IMR-90 (cell line): ENCODE results near the gene WASHC2C. TPM values are rescaled to one million over a fixed set of nuclear protein-coding genes. Genes with fewer than 3 reads are reported as not detected.
"Not testable (repeated sequence)": the region's sequence is repeated elsewhere in the genome, so short reads cannot be mapped to it uniquely, and the experiment has no call there.

Experiments
- ATAC-seq: fragments of 200-7000 bp; cut with Tn5 transposase; 2 replicates; pipeline ENCODE4 v1.9.1; 2020; ENCODE audit warnings: low read depth, mild to moderate bottlenecking, moderate library complexity
- BruUV-seq: library from RNA; stranded (reverse); fragments of 400-500 nt; replicated peaks from 2 replicates; lab custom pipeline; 2021; lab: Mats Ljungman, UMichigan
- CTCF ChIA-PET: fragments of 300-600 bp; formaldehyde crosslinking; extraction: SDS; loops from one replicate; lab custom pipeline; 2021; ENCODE audit warnings: antibody characterized with exemption; lab: Yijun Ruan, JAX
- POLR2A ChIA-PET: fragments of 300-600 bp; sonication (Branson Sonifier 250); formaldehyde crosslinking; loops from one replicate; lab custom pipeline; 2022; ENCODE audit warnings: antibody characterized with exemption; ENCODE audit not compliant: unreplicated experiment; lab: Charles Lee
- DNase-seq: peaks from one replicate; pipeline ENCODE4 v3.0.0; 2013
- H2AFZ ChIP-seq: replicated peaks from 2 replicates; pipeline ENCODE3; 2013; ENCODE audit warnings: low read length, mild to moderate bottlenecking; ENCODE audit not compliant: poor library complexity
- H2AK5ac ChIP-seq: 2 replicates; pipeline ENCODE4 v1.6.1; 2013; ENCODE audit warnings: low read depth, low read length, inconsistent platforms
- H2AK9ac ChIP-seq: replicated peaks from 2 replicates; pipeline ENCODE3; 2013; ENCODE audit warnings: mild to moderate bottlenecking, low read depth, low read length, moderate library complexity; ENCODE audit not compliant: poor library complexity
- H2BK120ac ChIP-seq: 2 replicates; pipeline ENCODE4 v1.6.1; 2013; ENCODE audit warnings: low read depth, low read length, inconsistent platforms
- H2BK15ac ChIP-seq: 3 replicates; pipeline ENCODE4 v1.6.1; 2013; ENCODE audit warnings: low read depth, low read length, inconsistent platforms
- H2BK20ac ChIP-seq: 2 replicates; pipeline ENCODE4 v1.6.1; 2013; ENCODE audit warnings: low read depth, mild to moderate bottlenecking, inconsistent platforms, low read length, moderate library complexity
- H2BK5ac ChIP-seq: 2 replicates; pipeline ENCODE4 v1.6.1; 2013; ENCODE audit warnings: mild to moderate bottlenecking, low read depth, low read length, inconsistent platforms; ENCODE audit not compliant: poor library complexity, severe bottlenecking
- H3K14ac ChIP-seq: replicated peaks from 2 replicates; pipeline ENCODE4 v1.6.1; 2013; ENCODE audit warnings: low read depth, low read length, inconsistent platforms
- H3K18ac ChIP-seq: 2 replicates; pipeline ENCODE4 v1.6.1; 2013; ENCODE audit warnings: low read depth, low read length, control low read depth
- H3K23ac ChIP-seq: 2 replicates; pipeline ENCODE4 v1.6.1; 2013; ENCODE audit warnings: low read depth, low read length, inconsistent platforms
- H3K27ac ChIP-seq: 2 replicates; pipeline ENCODE4 v1.5.1; 2013; ENCODE audit warnings: mild to moderate bottlenecking, control low read depth, low read length; ENCODE audit not compliant: insufficient read depth
- H3K27me3 ChIP-seq: 2 replicates; pipeline ENCODE4 v1.6.1; 2013; ENCODE audit warnings: low read length; ENCODE audit not compliant: control insufficient read depth, insufficient read depth
- H3K36me3 ChIP-seq: 2 replicates; pipeline ENCODE4 v1.6.1; 2013; ENCODE audit warnings: low read length, mixed read lengths; ENCODE audit not compliant: control insufficient read depth, insufficient read depth
- H3K4ac ChIP-seq: 2 replicates; pipeline ENCODE4 v1.6.1; 2013; ENCODE audit warnings: low read depth, low read length, inconsistent platforms
- H3K4me1 ChIP-seq: 2 replicates; pipeline ENCODE4 v1.6.1; 2013; ENCODE audit warnings: low read length, mixed read lengths; ENCODE audit not compliant: control insufficient read depth, insufficient read depth
- H3K4me2 ChIP-seq: 2 replicates; pipeline ENCODE4 v1.6.1; 2013; ENCODE audit warnings: low read depth, mild to moderate bottlenecking, control low read depth, low read length, moderate library complexity
- H3K4me3 ChIP-seq: 2 replicates; pipeline ENCODE4 v1.5.1; 2013; ENCODE audit warnings: low read depth, mild to moderate bottlenecking, control low read depth, low read length, moderate library complexity; ENCODE audit not compliant: insufficient read depth
- H3K56ac ChIP-seq: 2 replicates; pipeline ENCODE4 v1.6.1; 2013; ENCODE audit warnings: low read length, inconsistent platforms; ENCODE audit not compliant: insufficient read depth; ENCODE audit errors: extremely low read depth
- H3K79me1 ChIP-seq, 2 experiments: 2 replicates each; pipeline ENCODE4 v1.6.1; 2013; ENCODE audit warnings: low read length in 2 of 2, inconsistent platforms in 1 of 2, low read depth in 1 of 2
- H3K9ac ChIP-seq: 2 replicates; pipeline ENCODE4 v1.6.1; 2013; ENCODE audit warnings: low read depth, low read length, control low read depth
- H3K9me1 ChIP-seq: 2 replicates; pipeline ENCODE4 v1.6.1; 2013; ENCODE audit warnings: low read length, inconsistent platforms; ENCODE audit not compliant: insufficient read depth
- H3K9me3 ChIP-seq: 2 replicates; pipeline ENCODE4 v1.6.1; 2013; ENCODE audit warnings: low read length; ENCODE audit not compliant: control insufficient read depth, insufficient read depth
- H4K20me1 ChIP-seq: 2 replicates; pipeline ENCODE4 v1.6.1; 2013; ENCODE audit warnings: low read length, inconsistent platforms; ENCODE audit not compliant: insufficient read depth
- H4K5ac ChIP-seq: 2 replicates; pipeline ENCODE4 v1.6.1; 2013; ENCODE audit warnings: mild to moderate bottlenecking, low read depth, low read length, control low read depth
- H4K8ac ChIP-seq, 2 experiments: 2 replicates each; pipeline ENCODE4 v1.6.1; 2013; ENCODE audit warnings: low read depth in 2 of 2, low read length in 2 of 2, control low read depth in 1 of 2, inconsistent platforms in 1 of 2
- H4K91ac ChIP-seq: 2 replicates; pipeline ENCODE4 v1.6.1; 2013; ENCODE audit warnings: low read depth, low read length, inconsistent platforms; ENCODE audit not compliant: insufficient read depth
- WGBS, 2 experiments: methylation state at CpG; one replicate each; pipeline versions ENCODE4 v1.1.5 to v1.1.7; 2013; ENCODE audit warnings: missing lambda C conversion rate in 2 of 2; ENCODE audit not compliant: insufficient read length in 1 of 2; ENCODE audit errors: extremely low coverage in 2 of 2; 5-methylcytosine and 5-hydroxymethylcytosine counted together
- dilution Hi-C: fragments of 300-500 bp; cut with HindIII; formaldehyde crosslinking; loops from one replicate; pipeline ENCODE4 v1.14.3; 2018; ENCODE audit warnings: low sequenced_read_pairs; ENCODE audit not compliant: unreplicated experiment
- in situ Hi-C: fragments of 300-500 bp; cut with MboI; formaldehyde crosslinking; loops from 3 replicates; pipeline ENCODE4 v1.14.3; 2019; ENCODE audit warnings: low sequenced_read_pairs, inconsistent platforms, mixed read lengths
- intact Hi-C: fragments of 100-400 bp; cut with micrococcal nuclease; formaldehyde crosslinking; loops from 2 replicates; pipeline ENCODE4 v1.10.0; 2022
- polyA plus RNA-seq, 3 experiments: library from polyadenylated mRNA; depleted of rRNA; stranded (reverse); fragments of >200 nt; gene quantifications; 2 replicates each; pipeline ENCODE4 v1.2.3, GENCODE V29; 2012; ENCODE audit warnings: low replicate concordance in 1 of 3
- total RNA-seq: library from RNA; depleted of rRNA; stranded (reverse); fragments of >200 nt; gene quantifications from 2 replicates; pipeline ENCODE4 v1.2.3, GENCODE V29; 2012

Gene WASHC2C
- total and polyA plus RNA-seq, 2 of the 4 experiments (the other 2 are of a cell fraction): 22.2 to 27.2 TPM

GRCh38 chr10:45752210-45752609, 25.1 kb downstream of the WASHC2C start:
- H3K14ac ChIP-seq, H3K27ac ChIP-seq, CTCF ChIA-PET: not testable (repeated sequence)

DNA sequence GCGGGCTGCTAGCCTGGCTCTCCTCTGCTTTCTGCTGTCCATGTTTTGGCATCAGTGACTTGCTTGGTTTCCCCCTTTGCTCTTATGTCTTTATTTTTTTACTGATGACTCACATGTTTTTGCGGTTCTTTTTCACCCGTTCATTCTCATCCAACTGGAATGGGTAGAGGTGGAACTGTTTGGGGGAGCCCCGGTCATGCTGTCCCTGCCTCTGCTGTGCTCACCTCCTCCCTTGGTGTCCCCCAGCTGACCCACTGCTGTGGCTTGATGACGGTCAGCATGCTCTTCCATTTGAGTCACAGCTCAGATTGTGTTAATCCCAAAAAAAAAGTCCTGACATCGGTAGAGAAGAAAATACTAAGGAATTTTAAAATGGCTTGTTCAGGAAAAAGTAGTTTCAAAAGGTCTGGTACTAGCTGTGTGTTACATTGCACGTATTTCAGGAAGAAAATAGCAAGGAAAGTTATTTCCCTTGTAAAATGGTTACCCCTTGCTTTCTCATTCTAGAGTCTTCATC, 27.0 kb downstream of the WASHC2C start:
- H3K9me1 ChIP-seq, H4K8ac ChIP-seq, BruUV-seq, H3K18ac ChIP-seq, H2AFZ ChIP-seq, H2AK5ac ChIP-seq, H2BK120ac ChIP-seq, H4K91ac ChIP-seq, H4K20me1 ChIP-seq, H2AK9ac ChIP-seq, H2BK20ac ChIP-seq, POLR2A ChIA-PET, in situ Hi-C loops, H2BK5ac ChIP-seq, H3K27me3 ChIP-seq, H3K27ac ChIP-seq, intact Hi-C loops, H4K5ac ChIP-seq, H3K9me3 ChIP-seq, H3K36me3 ChIP-seq, H2BK15ac ChIP-seq, H3K56ac ChIP-seq, H3K4ac ChIP-seq, H3K14ac ChIP-seq, dilution Hi-C loops, H3K4me3 ChIP-seq, H3K4me1 ChIP-seq, H3K23ac ChIP-seq, CTCF ChIA-PET, H3K4me2 ChIP-seq, H3K9ac ChIP-seq, H3K79me1 ChIP-seq: not testable (repeated sequence)
- DNase-seq (peak; percentile 38), ATAC-seq (peak; percentile 55)
- whole genome bisulfite sequencing, 2 experiments: no CpG with 5 or more reads among the region's 7 CpGs

More at GRCh38 chr10:45752210-45752609, 25.1 kb downstream of the WASHC2C start:
- H4K5ac ChIP-seq, H3K23ac ChIP-seq, H3K18ac ChIP-seq, H3K79me1 ChIP-seq, H3K9me3 ChIP-seq, H2BK20ac ChIP-seq, H2BK5ac ChIP-seq, in situ Hi-C loops, ATAC-seq, H3K4me2 ChIP-seq, H3K9me1 ChIP-seq, POLR2A ChIA-PET, DNase-seq, H2BK120ac ChIP-seq, H3K4me1 ChIP-seq, H2AK9ac ChIP-seq, H3K9ac ChIP-seq, H3K4ac ChIP-seq, H4K8ac ChIP-seq, H3K36me3 ChIP-seq, H3K27me3 ChIP-seq, BruUV-seq, H2AFZ ChIP-seq, H4K91ac ChIP-seq, H3K56ac ChIP-seq, intact Hi-C loops, H2AK5ac ChIP-seq, dilution Hi-C loops, H3K4me3 ChIP-seq, H4K20me1 ChIP-seq, H2BK15ac ChIP-seq: not testable (repeated sequence)
- no CpG with 5 or more reads among the region's 5 CpGs for WGBS, 2 experiments
